GM12878 (cell line): ENCODE measurements around the gene TRAF3. TPM values are rescaled to one million over a fixed set of nuclear protein-coding genes. Genes with fewer than 3 reads are reported as not detected.

Source experiments
- ATAC-seq: fragments of 200-7000 bp; cut with Tn5 transposase; 3 replicates; pipeline ENCODE4 v1.9.1; 2020; ENCODE audit warnings: mild to moderate bottlenecking, moderate library complexity
- BruUV-seq: library from RNA; stranded (reverse); fragments of 400-500 nt; replicated peaks from 2 replicates; lab custom pipeline; 2021; lab: Mats Ljungman, UMichigan
- CTCF ChIA-PET: fragments of 300-600 bp; sonication (Branson Sonifier 250); formaldehyde crosslinking; extraction: SDS; loops from one replicate; lab custom pipeline; 2021; ENCODE audit warnings: inconsistent platforms; lab: Yijun Ruan, JAX
- POLR2A ChIA-PET: fragments of 350-600 bp; formaldehyde crosslinking; extraction: SDS; loops from one replicate; lab custom pipeline; 2021; ENCODE audit warnings: inconsistent platforms; lab: Charles Lee
- RAD21 ChIA-PET: fragments of 300-600 bp; sonication (Branson Sonifier 250); formaldehyde crosslinking; loops from one replicate; lab custom pipeline; 2023; ENCODE audit warnings: antibody characterized with exemption; ENCODE audit not compliant: unreplicated experiment; lab: Charles Lee
- SMC1A ChIA-PET: fragments of 300-600 bp; sonication (Branson Sonifier 250); formaldehyde crosslinking; loops from one replicate; lab custom pipeline; 2023; ENCODE audit not compliant: unreplicated experiment, uncharacterized antibody; lab: Charles Lee
- DNase-seq: peaks from one replicate; pipeline ENCODE4 v3.0.0-alpha.2; 2011; ENCODE audit warnings: low read depth, low spot score
- FAIRE-seq: peaks from 3 replicates; lab custom pipeline; 2011; peaks lifted over from hg19 to GRCh38; lab: Jason Lieb, UNC
- H2AFZ ChIP-seq: 2 replicates; pipeline ENCODE4 v1.6.0; 2011; ENCODE audit warnings: low read depth, low read length, control low read depth; ENCODE audit not compliant: control insufficient read depth
- H3K27ac ChIP-seq: 2 replicates; pipeline ENCODE4 v1.5.1; 2011; ENCODE audit warnings: control low read depth; ENCODE audit not compliant: control insufficient read depth, insufficient read depth
- H3K27me3 ChIP-seq, 2 experiments: replicated peaks in 1 of 2; 2 replicates each; pipeline versions ENCODE4 v1.6.0 to v1.6.1; 2011; ENCODE audit warnings: low read length in 1 of 2; ENCODE audit not compliant: control insufficient read depth in 2 of 2, insufficient read depth in 2 of 2
- H3K36me3 ChIP-seq, 2 experiments: 2 replicates each; pipeline ENCODE4 v1.5.1; 2011; ENCODE audit warnings: low read length in 1 of 2; ENCODE audit not compliant: control insufficient read depth in 2 of 2, insufficient read depth in 2 of 2
- H3K4me1 ChIP-seq: 2 replicates; pipeline ENCODE4 v1.6.1; 2011; ENCODE audit warnings: mild to moderate bottlenecking, low read length, moderate library complexity, mixed read lengths; ENCODE audit not compliant: control insufficient read depth, insufficient read depth
- H3K4me2 ChIP-seq: 2 replicates; pipeline ENCODE4 v1.6.0; 2011; ENCODE audit warnings: control low read depth; ENCODE audit not compliant: control insufficient read depth, insufficient read depth
- H3K4me3 ChIP-seq: fragments of 200-600 bp; sonication (generic); 2 replicates; pipeline ENCODE4 v1.5.1; 2016
- H3K79me2 ChIP-seq: 2 replicates; pipeline ENCODE4 v1.6.0; 2011; ENCODE audit warnings: low read length; ENCODE audit not compliant: control insufficient read depth, insufficient read depth
- H3K9ac ChIP-seq: 2 replicates; pipeline ENCODE4 v1.8.0; 2011; ENCODE audit warnings: low read length, control low read depth, mixed read lengths; ENCODE audit not compliant: control insufficient read depth, insufficient read depth
- H3K9me3 ChIP-seq: replicated peaks from 3 replicates; pipeline ENCODE4 v1.5.1; 2011; ENCODE audit warnings: mild to moderate bottlenecking, low read length; ENCODE audit not compliant: control insufficient read depth, insufficient read depth
- H4K20me1 ChIP-seq: 2 replicates; pipeline ENCODE4 v1.6.0; 2011; ENCODE audit not compliant: control insufficient read depth, insufficient read depth
- BRCA1 ChIP-seq: IDR thresholded peaks from 2 replicates; pipeline ENCODE4 v1.6.1; 2011; ENCODE audit warnings: low read depth, low read length, improper control_type of control experiment
- CBX3 ChIP-seq: fragments of 200-600 bp; sonication (generic); IDR thresholded peaks from 2 replicates; pipeline ENCODE4 v1.6.1; 2016; ENCODE audit warnings: low read depth, borderline replicate concordance
- IRF4 ChIP-seq: IDR thresholded peaks from 2 replicates; pipeline ENCODE4 v1.6.1; 2011; ENCODE audit warnings: low read depth, low read length
- KLF5 ChIP-seq: fragments of 450-650 bp; IDR thresholded peaks from 2 replicates; pipeline ENCODE4 v1.6.1; 2014; ENCODE audit warnings: mild to moderate bottlenecking; ENCODE audit not compliant: partially characterized antibody
- NBN ChIP-seq: fragments of 450-650 bp; IDR thresholded peaks from 2 replicates; pipeline ENCODE4 v1.6.1; 2016
- RUNX3 ChIP-seq: IDR thresholded peaks from 2 replicates; pipeline ENCODE4 v1.6.1; 2012; ENCODE audit warnings: low read length, inconsistent platforms
- SPI1 ChIP-seq: IDR thresholded peaks from 2 replicates; pipeline ENCODE4 v1.6.1; 2011; ENCODE audit warnings: low read depth, mild to moderate bottlenecking, low read length, moderate library complexity, borderline replicate concordance; ENCODE audit not compliant: insufficient read depth
- TCF3 ChIP-seq: IDR thresholded peaks from 2 replicates; pipeline ENCODE4 v1.6.1; 2012; ENCODE audit warnings: low read depth, mild to moderate bottlenecking, low read length, borderline replicate concordance; ENCODE audit not compliant: insufficient read depth
- WGBS: methylation state at CpG from one replicate; pipeline ENCODE4 v1.1.6; 2016; ENCODE audit warnings: low lambda C conversion rate; ENCODE audit not compliant: insufficient replicate concordance, insufficient coverage; ENCODE audit errors: missing lambda C conversion rate; 5-methylcytosine and 5-hydroxymethylcytosine counted together
- in situ Hi-C: fragments of 300-500 bp; cut with MboI; formaldehyde crosslinking; loops from 9 replicates; pipeline ENCODE4 v1.14.3; 2018; ENCODE audit warnings: mixed read lengths
- intact Hi-C: fragments of 100-400 bp; cut with micrococcal nuclease; formaldehyde crosslinking; loops from one replicate; pipeline ENCODE4 v1.14.2; 2022; ENCODE audit not compliant: unreplicated experiment
- polyA plus RNA-seq, 11 experiments: library from polyadenylated mRNA; depleted of rRNA in 4 of 11; unstranded in 6 of 11; stranded (reverse) in 5 of 11; fragments of >200 nt; fragmentation: Nextera tagmentation in 4 of 11; fragmentation: Illumina TruSeq in 1 of 11; extraction: Ambion mirVana in 4 of 11; extraction: Trizol in 1 of 11; gene quantifications; 1 replicate in 1 of 11; 2 replicates in 10 of 11; pipeline versions ENCODE4 v1.2.1 to v1.2.3, GENCODE V29; 2011 to 2016; ENCODE audit warnings: inconsistent platforms in 2 of 11, missing spikeins in 2 of 11, low read depth in 1 of 11
- total RNA-seq, 4 experiments: library from RNA; depleted of rRNA in 3 of 4; stranded (reverse); fragments of >200 nt in 3 of 4; fragmentation: Illumina TruSeq in 1 of 4; extraction: Trizol in 1 of 4; gene quantifications; 2 replicates each; pipeline versions ENCODE4 v1.2.1 to v1.2.3, GENCODE V29; 2013 to 2021
- TF ChIP-seq, protein P1 (sequence below): fragments of 150-350 bp; IDR thresholded peaks from 2 replicates; pipeline ENCODE4 v1.6.1; 2014; ENCODE audit warnings: mild to moderate bottlenecking, low read depth, low read length

Gene TRAF3
- total and polyA plus RNA-seq, 10 of the 15 experiments (the other 5 are each of a cell fraction or from before 2014, with no cell fraction given) = 3.0 to 70.1 (median 36.5) TPM

DNA sequence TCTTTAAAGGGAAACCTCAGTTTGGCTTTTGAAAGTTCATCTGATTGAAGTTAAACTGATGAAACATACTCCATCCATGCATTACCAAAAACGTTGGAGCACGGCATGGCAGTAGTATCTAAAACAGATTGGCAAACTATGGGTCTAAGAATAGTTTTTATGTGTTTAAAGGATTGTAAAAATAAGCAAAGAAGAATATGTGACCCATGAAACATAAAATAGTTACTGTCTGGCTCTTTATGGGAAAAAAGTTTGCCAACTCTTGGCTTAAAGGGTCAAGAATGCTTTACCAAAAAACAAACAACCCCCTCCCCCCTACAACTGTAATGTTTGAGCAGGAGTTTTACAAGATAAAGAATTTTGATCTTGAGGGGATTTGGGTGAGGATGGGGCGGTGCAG lies 32.6 kb downstream of the TRAF3 start (continued):
- TF ChIP-seq IRF4 (no peak), RUNX3 (no peak)

DNA sequence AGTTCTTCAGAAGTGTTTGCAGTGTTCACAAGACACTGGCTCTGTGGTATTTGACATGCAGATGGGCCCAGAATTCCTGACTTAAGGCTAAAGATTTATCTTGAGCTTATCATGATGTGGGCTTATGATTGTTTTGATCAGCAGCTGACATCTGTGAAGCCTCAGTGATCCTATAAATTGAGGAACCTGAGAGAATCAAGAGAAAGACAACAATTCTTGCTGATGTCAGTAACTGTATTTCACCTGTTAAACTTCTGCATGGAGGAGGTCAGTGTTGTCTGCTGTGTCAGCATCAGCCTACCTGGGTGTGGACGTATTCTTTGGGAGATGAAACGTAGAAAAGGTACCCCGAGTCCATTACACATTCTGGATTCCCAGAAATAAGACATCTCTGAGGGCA lies 33.3 kb downstream of the TRAF3 start:
- ATAC-seq = no peak
- peak overlapping the region; percentile 42; the same call in 1 of the 2 replicates for H3K27ac ChIP-seq
- no peak overlapping the region for H3K4me3 ChIP-seq
- TF ChIP-seq TCF3 (no peak), SPI1 (no peak), BRCA1 (no peak), CBX3 (no peak), KLF5 (no peak), NBN (no peak)
- TF ChIP-seq, protein P1, sequence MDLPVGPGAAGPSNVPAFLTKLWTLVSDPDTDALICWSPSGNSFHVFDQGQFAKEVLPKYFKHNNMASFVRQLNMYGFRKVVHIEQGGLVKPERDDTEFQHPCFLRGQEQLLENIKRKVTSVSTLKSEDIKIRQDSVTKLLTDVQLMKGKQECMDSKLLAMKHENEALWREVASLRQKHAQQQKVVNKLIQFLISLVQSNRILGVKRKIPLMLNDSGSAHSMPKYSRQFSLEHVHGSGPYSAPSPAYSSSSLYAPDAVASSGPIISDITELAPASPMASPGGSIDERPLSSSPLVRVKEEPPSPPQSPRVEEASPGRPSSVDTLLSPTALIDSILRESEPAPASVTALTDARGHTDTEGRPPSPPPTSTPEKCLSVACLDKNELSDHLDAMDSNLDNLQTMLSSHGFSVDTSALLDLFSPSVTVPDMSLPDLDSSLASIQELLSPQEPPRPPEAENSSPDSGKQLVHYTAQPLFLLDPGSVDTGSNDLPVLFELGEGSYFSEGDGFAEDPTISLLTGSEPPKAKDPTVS = no peak
- H3K27me3 ChIP-seq = no peaks in the 10 kb centered on the region
- H3K4me2 ChIP-seq = no peak overlapping the region
- no TSS peak for BruUV-seq
- no peaks in the 10 kb centered on the region; the same call in 2 of the 3 replicates for H3K9me3 ChIP-seq
- SMC1A ChIA-PET = interaction anchor here (1.0 to 7.8 kb wide), 8 partner anchors 8 to 116 kb away, joined by 3 to 69 read pairs (median 4); no protein-coding TSS in a partner anchor
- H3K36me3 ChIP-seq = peaks cover 7 to 9% of the 10 kb centered on the region in 2 experiments
- no peak for FAIRE-seq
- H3K4me1 ChIP-seq = peaks cover 79% of the 10 kb centered on the region
- H3K9ac ChIP-seq = no peak overlapping the region
- DNase-seq = no peak
- in situ Hi-C loops (no loop called here), intact Hi-C loops (no loop called here)
- CTCF ChIA-PET = no interaction called here
- WGBS = 18% methylated on average over 3 of the region's 3 CpGs
- no peak overlapping the region for H2AFZ ChIP-seq
- POLR2A ChIA-PET = interaction anchor here (0.5 to 6.3 kb wide), 3 partner anchors 9 to 446 kb away, joined by 3 to 63 read pairs (median 10); no protein-coding TSS in a partner anchor
- peaks cover 96% of the 10 kb centered on the region for H3K79me2 ChIP-seq
- RAD21 ChIA-PET = interaction anchor here (2.2 kb wide), 1 partner anchor 9 kb away, joined by 7 read pairs; no protein-coding TSS in a partner anchor
- H4K20me1 ChIP-seq = no peaks in the 10 kb centered on the region
